Measurements from ENCODE around the gene C2orf15.

Gene C2orf15

GRCh38 chr2:99200076-99200800, 58.7 kb downstream of the C2orf15 start:
- no peaks in the 10 kb centered on the region for H3K4me1 ChIP-seq (ENCODE audit: insufficient read depth, low read length)
- no peak overlapping the region for H3K4me3 ChIP-seq (ENCODE audit: low read depth in 1 of 2, low read length in 2 of 2)
- no peak overlapping the region for H3K27ac ChIP-seq (ENCODE audit: low read depth, low read length)
- no peaks in the 10 kb centered on the region for H3K27me3 ChIP-seq (ENCODE audit: control insufficient read depth in 1 of 2, insufficient read depth in 2 of 2, low read length in 2 of 2)
- peaks cover 32% of the 10 kb centered on the region for H3K36me3 ChIP-seq (ENCODE audit: insufficient read depth, low read length)
- H3K9ac ChIP-seq (ENCODE audit: low read length) = no peak overlapping the region
- no peaks in the 10 kb centered on the region for H3K9me3 ChIP-seq (ENCODE audit: low read length)
